Left colon (tissue), 2 donors: ENCODE measurements around the gene NRF1. TPM values are rescaled to one million over a fixed set of nuclear protein-coding genes. Genes with fewer than 3 reads are reported as not detected.
"Not testable (repeated sequence)": the region's sequence is repeated elsewhere in the genome, so short reads cannot be mapped to it uniquely, and the experiment has no call there.

Experiments
- ATAC-seq: fragments of 200-7000 bp; cut with Tn5 transposase; one replicate; pipeline ENCODE4 v1.9.1; 2020; ENCODE audit warnings: mild to moderate bottlenecking, moderate library complexity
- DNase-seq, 2 donors: peaks; one replicate each; pipeline ENCODE4 v3.0.0-alpha.2; 2020
- intact Hi-C, 2 donors: fragments of 100-400 bp; cut with DNase I in 1 of 2; cut with micrococcal nuclease in 1 of 2; formaldehyde crosslinking; loops; one replicate each; pipeline versions ENCODE4 v1.11.2 to v1.14.0; 2022; cut with DNase I, micrococcal nuclease
- total RNA-seq, 2 donors: library from RNA; stranded (reverse); fragmentation: NEBNext Ultra II Directional; extraction: Animal tissue kit (Norgen Biotek cat#: 25700); gene quantifications; one replicate each; pipeline ENCODE4 v1.2.1, GENCODE V29; 2021
- donor health status: DM: no; HTN: no; CAD: no.
- donor health status: DM: yes; HTN: yes; CAD: no.

The NRF1 gene
- total RNA-seq, 2 donors from 2014 or later = 13.0 to 13.6 TPM

DNA sequence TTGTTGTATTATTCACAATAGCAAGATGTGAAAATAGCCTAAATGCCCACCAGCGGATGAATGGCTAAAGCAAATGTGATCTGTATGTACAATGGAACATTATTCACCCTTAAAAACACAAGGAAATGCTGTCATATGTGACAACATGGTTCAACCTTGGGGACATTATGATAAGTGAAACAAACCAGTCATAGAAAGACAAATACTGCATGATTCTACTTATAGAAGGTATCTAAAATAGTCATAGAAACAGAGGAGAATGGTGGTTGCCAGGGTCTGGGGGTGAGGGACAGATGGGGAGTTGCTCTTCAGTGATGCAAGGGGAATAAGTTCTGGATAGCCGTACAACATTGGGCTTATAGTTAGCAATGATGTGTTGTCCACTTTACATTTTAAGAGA lies 58.4 kb downstream of the NRF1 start:
- DNase-seq (no peak), ATAC-seq (no peak)
- intact Hi-C loops = loop anchor here in 1 of 2 donors (10.0 kb wide), 1 partner anchor 345 kb away; no protein-coding TSS in a partner anchor

- intact Hi-C loops = no loop called here
- ATAC-seq (no peak), DNase-seq (no peak)
Observed at GRCh38 chr7:129670656-129671055, 59.1 kb downstream of the NRF1 start.

- no peak for DNase-seq
- no peak for ATAC-seq
- intact Hi-C loops = no loop called here
Observed at GRCh38 chr7:129671266-129671665, 59.7 kb downstream of the NRF1 start.

- DNase-seq, intact Hi-C loops, ATAC-seq: not testable (repeated sequence)
Observed at GRCh38 chr7:129674475-129674874, 63.0 kb downstream of the NRF1 start.

- DNase-seq (no peak), ATAC-seq (no peak)
- intact Hi-C loops = no loop called here
Observed at GRCh38 chr7:129675521-129675920, 64.0 kb downstream of the NRF1 start.

DNA sequence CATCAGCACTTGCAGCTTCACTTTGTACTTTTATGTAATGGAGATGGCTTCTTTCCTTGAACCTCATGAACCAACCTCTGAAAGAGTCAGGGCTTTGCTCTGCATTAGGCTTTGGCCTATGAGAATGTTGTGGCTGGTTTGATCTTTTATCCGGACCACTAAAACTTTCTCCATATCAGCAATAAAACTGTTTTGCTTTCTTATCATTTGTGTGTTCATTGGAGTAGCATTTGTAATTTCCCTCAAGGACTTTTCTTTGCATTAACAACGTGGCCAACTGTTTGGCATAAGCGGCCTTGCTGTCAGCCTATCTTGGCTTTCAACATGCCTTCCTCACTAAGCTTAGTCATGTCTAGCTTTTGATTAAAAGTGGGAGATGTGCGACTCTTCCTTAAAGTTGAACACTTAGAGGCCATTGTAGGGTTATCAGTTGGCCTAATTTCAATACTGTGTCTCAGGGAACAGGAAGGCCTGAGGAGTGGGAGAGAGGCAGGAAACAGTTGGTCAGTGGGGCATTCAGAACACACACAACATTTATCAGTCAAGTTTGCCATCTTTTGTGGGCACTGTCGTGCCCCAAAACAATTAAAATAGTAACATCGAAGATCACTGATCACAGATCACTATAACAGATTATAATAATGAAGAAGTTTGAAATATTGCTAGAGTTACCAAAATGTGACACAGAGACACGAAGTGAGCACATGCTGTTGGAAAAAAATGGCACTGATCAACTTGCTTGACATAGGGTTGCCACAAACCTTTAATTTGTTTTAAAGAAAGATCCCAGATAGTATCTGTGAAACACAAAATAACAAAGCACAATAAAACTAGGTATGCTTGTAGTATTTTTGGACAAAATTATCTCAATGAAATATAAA lies 64.7 kb downstream of the NRF1 start:
- intact Hi-C loops = no loop called here
- DNase-seq (no peak), ATAC-seq (no peak)

DNA sequence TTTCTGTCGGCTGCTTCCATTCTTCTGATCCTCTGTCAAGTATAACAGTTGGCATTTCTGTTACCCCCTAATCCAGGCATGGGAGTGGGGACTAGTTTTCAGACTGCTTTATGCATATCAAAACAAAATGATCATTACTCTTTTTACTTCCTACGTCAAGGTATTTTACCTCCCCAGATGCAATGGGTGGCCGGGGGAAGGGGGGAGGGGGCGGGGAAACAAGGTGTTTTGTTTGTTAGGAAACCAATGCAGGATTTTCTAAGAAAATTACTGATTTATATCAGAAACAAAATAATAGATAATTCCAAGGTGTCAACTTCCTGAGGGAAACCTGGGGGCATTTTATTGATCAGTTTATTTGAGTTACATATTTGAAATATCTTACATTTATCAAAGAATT lies 66.3 kb downstream of the NRF1 start:
- ATAC-seq (no peak), DNase-seq (no peak)
- intact Hi-C loops = no loop called here

DNA sequence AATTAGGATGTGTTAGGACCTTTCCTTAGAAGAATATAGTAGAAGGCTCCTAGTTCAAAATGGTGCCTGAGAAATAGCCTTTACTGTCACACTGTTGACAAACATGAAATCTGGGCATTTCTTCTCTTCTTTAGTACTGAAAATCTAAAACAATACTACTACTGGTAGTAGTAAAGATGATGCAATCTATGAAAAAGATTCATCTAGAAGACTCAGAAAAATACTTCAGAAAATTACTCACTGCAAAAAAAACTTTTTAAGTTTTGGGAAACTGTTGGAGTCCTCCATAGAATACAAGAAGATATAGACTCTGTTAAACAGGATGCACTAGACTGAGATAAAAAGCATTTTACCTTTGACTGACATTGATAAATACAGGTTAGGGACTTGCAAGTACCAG lies 67.1 kb downstream of the NRF1 start:
- intact Hi-C loops = no loop called here
- DNase-seq = no peak
- no peak for ATAC-seq

GRCh38 chr7:129680400-129680799 lies 68.9 kb downstream of the NRF1 start:
- DNase-seq (no peak), ATAC-seq (no peak)
- intact Hi-C loops = no loop called here

DNA sequence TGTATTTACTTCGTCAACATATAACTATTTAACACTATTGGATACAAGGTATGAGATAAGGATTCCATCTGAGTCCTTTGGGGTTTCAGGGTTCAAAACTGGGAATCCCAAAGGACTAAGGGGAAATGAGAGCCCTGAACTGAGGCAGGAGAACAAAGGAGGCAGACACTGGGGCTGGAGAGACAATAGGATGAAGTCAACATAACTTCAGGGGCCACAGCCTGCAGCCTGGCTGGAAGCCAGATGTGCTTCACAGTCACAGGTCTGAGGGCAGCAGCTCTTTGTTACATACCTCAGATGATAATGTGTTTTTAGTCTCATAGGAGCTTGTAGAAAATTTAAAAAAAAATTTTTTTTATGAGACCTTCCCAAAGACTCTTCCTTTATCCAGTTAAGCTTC lies 73.3 kb downstream of the NRF1 start:
- no peak for ATAC-seq
- intact Hi-C loops = no loop called here

GRCh38 chr7:129686063-129686462 lies 74.5 kb downstream of the NRF1 start:
- DNase-seq (no peak), ATAC-seq (no peak)
- intact Hi-C loops = no loop called here

More for the DNA sequence above, 73.3 kb downstream of the NRF1 start:
- DNase-seq = no peak

DNA sequence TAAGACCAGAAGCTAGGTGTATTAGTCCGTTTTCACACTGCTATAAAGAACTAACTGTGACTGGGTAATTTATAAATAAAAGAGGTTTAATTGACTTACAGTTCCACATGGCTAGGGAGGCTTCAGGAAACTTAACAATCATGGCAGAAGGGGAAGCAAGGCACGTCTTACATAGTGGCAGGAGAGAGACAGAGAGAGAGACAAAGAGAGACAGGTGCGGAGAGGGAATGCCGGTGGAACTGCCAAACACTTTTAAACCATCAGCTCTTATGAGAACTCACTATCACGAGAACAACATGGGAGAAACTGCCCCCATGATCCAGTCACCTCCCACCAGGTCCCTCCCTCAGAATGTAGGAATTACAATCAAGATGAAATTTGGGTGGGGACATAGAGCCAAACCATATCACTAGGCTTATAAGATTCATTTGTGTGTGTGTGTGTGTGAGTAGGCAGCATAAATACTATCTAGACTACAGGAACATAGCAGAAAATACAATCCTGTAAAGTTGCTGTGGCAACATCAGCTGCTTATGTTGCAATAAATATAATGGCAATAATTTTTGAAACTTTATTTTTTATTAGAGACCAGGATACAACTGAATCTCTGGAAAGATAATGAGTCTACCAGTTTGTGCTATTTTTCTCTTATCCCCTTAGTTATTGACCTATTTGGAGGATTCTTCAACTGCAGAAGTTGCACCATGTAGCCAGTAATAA lies 77.1 kb downstream of the NRF1 start:
- DNase-seq = no peak
- no peak for ATAC-seq
- intact Hi-C loops = no loop called here

GRCh38 chr7:129689995-129690581 lies 78.6 kb downstream of the NRF1 start:
- DNase-seq = no peak
- ATAC-seq = peak; percentile 34
- intact Hi-C loops = no loop called here

DNA sequence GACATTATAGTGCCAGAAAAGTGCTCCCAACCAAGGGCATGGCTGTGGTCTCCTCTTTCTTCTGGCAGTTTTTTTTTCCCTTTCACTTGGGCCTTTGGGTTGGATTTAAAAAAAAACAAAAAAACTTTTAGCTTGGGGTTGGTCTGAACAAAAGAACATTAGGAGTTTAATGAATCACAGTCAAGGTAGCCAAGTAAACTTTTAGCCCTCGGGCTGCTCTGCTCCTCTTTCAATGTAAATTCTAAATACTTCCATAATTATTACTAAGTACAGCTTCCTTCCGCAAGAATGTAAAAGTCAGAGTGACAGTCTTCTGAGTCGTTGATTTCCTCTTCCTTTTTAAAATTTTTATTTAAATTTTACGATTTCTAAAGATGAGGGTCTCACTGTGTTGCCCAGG lies 79.2 kb downstream of the NRF1 start:
- DNase-seq = no peak
- intact Hi-C loops = no loop called here
- ATAC-seq = no peak

GRCh38 chr7:129698516-129699418 lies 87.2 kb downstream of the NRF1 start:
- DNase-seq (no peak), ATAC-seq (no peak)
- intact Hi-C loops = no loop called here

GRCh38 chr7:129702316-129702715 lies 90.8 kb downstream of the NRF1 start:
- DNase-seq (no peak), ATAC-seq (no peak)
- intact Hi-C loops = no loop called here

GRCh38 chr7:129702761-129703338 lies 91.3 kb downstream of the NRF1 start:
- ATAC-seq (no peak), DNase-seq (no peak)
- intact Hi-C loops = no loop called here

DNA sequence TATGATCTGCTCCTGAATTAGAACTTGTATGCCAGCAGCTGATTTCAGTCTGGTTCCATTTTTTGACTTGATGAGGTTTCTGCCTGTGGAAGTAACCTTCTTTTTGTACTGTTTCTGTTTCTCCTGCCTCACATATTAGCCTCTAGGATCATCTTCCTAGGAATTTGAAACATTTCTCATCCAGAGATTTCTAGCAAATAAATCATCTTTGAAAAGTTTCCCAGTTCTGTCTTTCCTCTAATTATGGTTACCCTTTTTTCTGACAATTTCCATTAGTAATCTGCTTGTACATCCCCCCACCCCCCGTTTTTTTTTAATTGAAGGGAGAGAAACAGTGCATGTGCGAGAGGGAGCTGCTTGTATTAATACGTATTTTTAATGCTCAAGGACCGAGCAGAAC lies 92.2 kb downstream of the NRF1 start:
- intact Hi-C loops = no loop called here
- no peak for DNase-seq

More for the DNA sequence above, 92.2 kb downstream of the NRF1 start:
- no peak for ATAC-seq
